Esophagus muscularis mucosa (tissue), 4 donors: ENCODE measurements around the gene TANGO2. TPM values are rescaled to one million over a fixed set of nuclear protein-coding genes. Genes with fewer than 3 reads are reported as not detected.

Source experiments
- DNase-seq: peaks from one replicate; pipeline ENCODE4 v3.0.0-alpha.2; 2017; ENCODE audit errors: extremely low spot score
- H3K27ac ChIP-seq, 4 donors: fragments of 200-600 bp; sonication (generic); replicated peaks in 1 of 4; 1 replicate in 3 of 4; 2 replicates in 1 of 4; pipeline ENCODE4 v1.5.1; 2016 to 2019; ENCODE audit warnings: mild to moderate bottlenecking in 1 of 4
- H3K27me3 ChIP-seq, 4 donors: fragments of 200-600 bp; sonication (generic); one replicate each; pipeline versions ENCODE4 v1.5.1 to v1.6.0; 2016 to 2019
- H3K36me3 ChIP-seq, 4 donors: fragments of 200-600 bp; sonication (generic); one replicate each; pipeline ENCODE4 v1.5.1; 2016 to 2019
- H3K4me1 ChIP-seq, 4 donors: fragments of 200-600 bp; sonication (generic); one replicate each; pipeline ENCODE4 v1.5.1; 2016 to 2019
- H3K4me3 ChIP-seq, 4 donors: fragments of 200-600 bp; sonication (generic); 1 replicate in 2 of 4; 2 replicates in 2 of 4; pipeline ENCODE4 v1.5.1; 2016 to 2019; ENCODE audit warnings: mild to moderate bottlenecking in 4 of 4, moderate library complexity in 1 of 4
- H3K9me3 ChIP-seq, 4 donors: fragments of 200-600 bp; sonication (generic); 1 replicate in 3 of 4; 2 replicates in 1 of 4; pipeline ENCODE4 v1.5.1; 2016 to 2019
- EP300 ChIP-seq: sonication (generic); formaldehyde crosslinking; IDR thresholded peaks from one replicate; pipeline ENCODE4 v1.6.1; 2017; ENCODE audit warnings: antibody characterized with exemption
- POLR2A ChIP-seq: fragments of 450-650 bp; IDR thresholded peaks from one replicate; pipeline ENCODE4 v1.6.1; 2017; ENCODE audit warnings: antibody characterized with exemption, moderate library complexity, mild to moderate bottlenecking, low read depth
- POLR2AphosphoS5 ChIP-seq, 2 donors: sonication (generic); formaldehyde crosslinking; IDR thresholded peaks; one replicate each; pipeline ENCODE4 v1.6.1; 2017; ENCODE audit warnings: antibody characterized with exemption in 2 of 2
- WGBS: methylation state at CpG from one replicate; pipeline ENCODE4 v1.1.5; 2018; 5-methylcytosine and 5-hydroxymethylcytosine counted together
- intact Hi-C: fragments of 100-400 bp; cut with DNase I; formaldehyde crosslinking; loops from one replicate; pipeline ENCODE4 v1.15.1; 2023
- total RNA-seq, 4 donors: library from RNA; depleted of rRNA; stranded (reverse); fragments of >200 nt; gene quantifications; one replicate each; pipeline versions ENCODE4 v1.1.0 to v1.2.1, GENCODE V29; 2016
- TF ChIP-seq, protein P1 (sequence below), 3 experiments: fragments of 200-600 bp in 2 of 3; fragments of 450-650 bp in 1 of 3; sonication (generic) in 2 of 3; IDR thresholded peaks; one replicate each; pipeline ENCODE4 v1.5.1; 2017 to 2019; ENCODE audit warnings: antibody characterized with exemption in 3 of 3, mild to moderate bottlenecking in 2 of 3, moderate library complexity in 1 of 3

Gene TANGO2
- total RNA-seq, 4 donors from 2014 or later = 37.1 to 44.4 (median 42.3) TPM

DNA sequence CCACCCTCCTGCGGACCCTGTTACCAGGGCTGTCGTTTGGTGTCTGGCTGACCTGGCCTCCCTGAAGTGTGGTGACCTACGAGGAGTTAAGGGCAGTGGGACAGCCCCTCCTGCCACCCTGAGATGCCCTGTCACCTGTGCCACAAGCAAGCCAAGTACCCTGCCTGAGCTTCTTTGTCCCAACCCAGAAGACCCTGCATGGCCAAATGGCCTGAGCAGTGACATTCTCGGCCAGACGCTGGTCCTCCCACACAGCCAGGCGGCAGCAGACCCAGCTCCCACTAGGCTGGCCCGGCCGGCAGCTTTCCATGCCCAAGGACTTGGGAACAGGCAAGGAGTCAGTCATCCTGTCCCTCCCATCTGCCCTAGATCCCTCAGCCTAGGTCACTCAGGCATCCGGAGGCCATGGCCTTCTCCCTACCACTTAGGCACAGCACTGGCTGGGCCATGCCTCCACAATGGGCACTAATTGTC, 11.9 kb upstream of the TANGO2 start:
- intact Hi-C loops = no loop called here
- no peaks in the 10 kb centered on the region for H3K36me3 ChIP-seq
- no peak for DNase-seq
- H3K4me1 ChIP-seq = peaks cover 7 to 19% (median 10%) of the 10 kb centered on the region in 4 donors
- no peaks in the 10 kb centered on the region for H3K9me3 ChIP-seq
- no peak for TF ChIP-seq POLR2AphosphoS5 (IDR thresholded peaks at IDR 0.05)
- no peak for TF ChIP-seq POLR2A
- TF ChIP-seq, protein P1, sequence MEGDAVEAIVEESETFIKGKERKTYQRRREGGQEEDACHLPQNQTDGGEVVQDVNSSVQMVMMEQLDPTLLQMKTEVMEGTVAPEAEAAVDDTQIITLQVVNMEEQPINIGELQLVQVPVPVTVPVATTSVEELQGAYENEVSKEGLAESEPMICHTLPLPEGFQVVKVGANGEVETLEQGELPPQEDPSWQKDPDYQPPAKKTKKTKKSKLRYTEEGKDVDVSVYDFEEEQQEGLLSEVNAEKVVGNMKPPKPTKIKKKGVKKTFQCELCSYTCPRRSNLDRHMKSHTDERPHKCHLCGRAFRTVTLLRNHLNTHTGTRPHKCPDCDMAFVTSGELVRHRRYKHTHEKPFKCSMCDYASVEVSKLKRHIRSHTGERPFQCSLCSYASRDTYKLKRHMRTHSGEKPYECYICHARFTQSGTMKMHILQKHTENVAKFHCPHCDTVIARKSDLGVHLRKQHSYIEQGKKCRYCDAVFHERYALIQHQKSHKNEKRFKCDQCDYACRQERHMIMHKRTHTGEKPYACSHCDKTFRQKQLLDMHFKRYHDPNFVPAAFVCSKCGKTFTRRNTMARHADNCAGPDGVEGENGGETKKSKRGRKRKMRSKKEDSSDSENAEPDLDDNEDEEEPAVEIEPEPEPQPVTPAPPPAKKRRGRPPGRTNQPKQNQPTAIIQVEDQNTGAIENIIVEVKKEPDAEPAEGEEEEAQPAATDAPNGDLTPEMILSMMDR (IDR thresholded peaks at IDR 0.05) = no peak
- no peak for TF ChIP-seq EP300
- no peak overlapping the region for H3K4me3 ChIP-seq
- no peaks in the 10 kb centered on the region for H3K27me3 ChIP-seq
- no peak overlapping the region for H3K27ac ChIP-seq
- 94% methylated on average over 5 of the region's 9 CpGs for WGBS

DNA sequence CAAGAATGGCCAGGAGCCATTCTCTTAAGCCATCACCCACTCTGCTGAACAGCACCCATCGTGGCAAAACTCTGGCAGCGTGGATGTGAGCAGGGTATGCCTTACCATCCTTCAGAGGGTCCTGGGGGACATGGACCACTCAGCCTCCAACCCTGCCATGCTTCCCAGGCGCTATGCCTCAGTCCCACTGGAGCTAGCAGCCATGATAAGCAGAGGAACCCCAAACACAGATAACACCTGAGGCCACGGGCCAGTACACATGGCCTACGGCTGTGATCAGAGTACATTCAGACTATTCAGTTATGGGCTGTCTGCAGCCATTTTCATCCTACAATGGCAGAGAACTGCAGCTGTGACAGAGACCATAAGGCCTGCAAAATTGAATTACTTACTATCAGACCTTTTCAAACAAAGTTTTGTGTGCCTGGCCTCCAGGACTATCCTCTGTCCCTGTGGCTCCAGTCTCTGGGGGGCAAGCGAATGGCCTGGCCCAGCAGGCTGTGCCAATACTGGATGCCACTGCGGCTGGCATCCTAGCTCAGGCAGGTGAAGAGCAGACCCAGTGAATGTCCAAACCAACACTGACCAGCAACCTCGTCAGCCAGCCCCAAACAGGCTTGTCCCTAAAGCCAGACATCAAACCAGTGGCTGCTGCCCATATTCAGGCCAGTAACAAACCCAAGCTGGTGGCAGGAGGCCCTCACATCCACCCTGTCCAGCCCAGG, 11.2 kb upstream of the TANGO2 start:
- TF ChIP-seq POLR2AphosphoS5 (IDR thresholded peaks at IDR 0.05) (no peak), EP300 (no peak), POLR2A (no peak)
- TF ChIP-seq, protein P1 (IDR thresholded peaks at IDR 0.05) = no peak
- Histone ChIP-seq H3K4me3 (no peak overlapping the region), H3K36me3 (no peaks in the 10 kb centered on the region), H3K4me1 (peaks cover 7 to 26% (median 13%) of the 10 kb centered on the region in 4 donors), H3K27ac (no peak overlapping the region), H3K27me3 (no peaks in the 10 kb centered on the region), H3K9me3 (no peaks in the 10 kb centered on the region)
- intact Hi-C loops = no loop called here
- WGBS = 95% methylated on average over 7 of the region's 8 CpGs
- no peak for DNase-seq

DNA sequence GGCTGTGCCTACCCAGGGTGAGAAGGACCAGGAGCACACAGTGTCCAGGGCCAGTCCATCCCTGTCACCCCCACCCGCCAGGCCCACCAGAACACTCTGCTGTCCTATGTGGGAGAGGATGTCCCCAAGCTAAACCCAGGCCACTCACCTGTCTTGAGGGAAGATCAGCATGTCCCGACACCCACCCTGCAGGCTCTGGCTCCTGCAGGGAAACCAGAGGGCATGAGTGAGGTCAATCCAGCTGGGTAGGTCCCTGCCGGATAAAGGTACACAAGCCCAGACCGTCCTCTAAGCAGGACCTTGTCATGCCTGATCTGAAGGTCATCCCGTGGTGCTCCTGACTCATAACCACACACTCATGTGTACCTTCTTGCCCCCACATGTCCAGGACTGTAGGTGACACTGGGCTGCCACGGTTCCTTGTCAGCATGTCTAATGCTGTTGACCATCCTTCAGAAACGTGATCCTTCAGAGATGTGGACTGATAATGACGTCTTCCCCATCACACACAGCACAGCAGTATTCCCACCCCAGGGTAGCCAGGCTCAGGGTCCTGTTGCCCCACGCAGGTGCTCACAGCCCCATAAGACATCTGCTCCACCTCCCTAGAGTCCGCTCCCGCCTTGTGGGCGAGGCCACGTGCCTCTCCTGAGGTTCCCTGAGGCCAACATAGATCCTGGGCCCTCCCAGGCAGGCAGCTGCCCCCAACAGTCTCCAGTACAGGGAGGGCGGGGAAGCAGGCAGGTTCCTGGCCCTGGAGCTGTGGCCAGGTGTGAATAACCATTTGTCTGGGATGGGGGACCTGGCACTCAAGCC, 10.4 kb upstream of the TANGO2 start:
- no peak overlapping the region for H3K27ac ChIP-seq
- intact Hi-C loops = no loop called here
- TF ChIP-seq POLR2A (no peak), EP300 (no peak), POLR2AphosphoS5 (IDR thresholded peaks at IDR 0.05) (no peak)
- TF ChIP-seq, protein P1 (IDR thresholded peaks at IDR 0.05) = no peak
- peaks cover 9 to 34% (median 17%) of the 10 kb centered on the region in 4 donors for H3K4me1 ChIP-seq
- DNase-seq = no peak
- no peaks in the 10 kb centered on the region for H3K9me3 ChIP-seq
- no peaks in the 10 kb centered on the region for H3K27me3 ChIP-seq
- H3K36me3 ChIP-seq = no peaks in the 10 kb centered on the region
- WGBS = 87% methylated on average over 10 of the region's 14 CpGs
- no peak overlapping the region for H3K4me3 ChIP-seq

DNA sequence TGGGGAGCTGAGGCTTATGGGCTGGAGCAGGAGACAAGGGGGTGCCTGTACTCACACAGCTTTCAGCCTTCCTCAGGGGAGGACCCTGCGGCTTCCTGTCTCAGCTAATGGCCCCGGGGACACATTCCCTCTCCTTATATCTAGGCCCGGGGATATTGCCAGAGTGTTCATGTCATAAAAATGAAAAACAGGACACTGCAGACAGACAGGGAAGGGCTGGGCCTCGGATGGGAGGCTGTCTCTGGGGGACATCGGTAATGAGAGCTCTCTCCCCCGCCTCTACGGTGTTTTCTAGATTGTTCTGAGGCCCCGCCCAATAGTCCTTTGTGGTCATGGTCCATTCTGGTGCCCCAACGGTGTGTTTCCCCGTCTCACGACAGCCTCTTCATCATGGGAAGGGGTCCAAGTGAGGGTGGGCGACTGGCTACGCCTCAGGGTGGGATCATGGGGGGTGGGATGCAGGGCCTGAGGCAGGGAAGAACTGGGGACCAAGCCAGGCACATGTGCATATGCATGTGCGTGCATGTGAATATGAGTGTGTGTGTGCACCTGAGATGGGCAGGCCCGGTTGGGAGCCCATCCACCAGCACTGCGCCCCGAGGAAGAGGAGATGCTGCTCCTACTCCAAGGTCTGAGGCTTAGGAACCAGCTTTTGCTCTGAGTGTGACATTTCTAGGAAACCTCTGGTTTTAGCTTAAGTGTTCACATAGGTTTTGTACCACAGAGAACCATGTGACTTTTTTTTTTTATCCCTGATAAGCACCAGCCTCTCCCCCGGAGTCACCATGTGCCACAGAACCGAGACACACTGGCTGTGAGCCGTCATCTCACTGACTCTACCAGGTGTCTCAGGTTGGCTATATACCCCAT, 9.6 kb upstream of the TANGO2 start:
- H3K9me3 ChIP-seq = no peaks in the 10 kb centered on the region
- no peaks in the 10 kb centered on the region for H3K27me3 ChIP-seq
- H3K27ac ChIP-seq = no peak overlapping the region
- H3K4me1 ChIP-seq = peaks cover 15 to 41% (median 25%) of the 10 kb centered on the region in 4 donors
- WGBS = 82% methylated on average over 19 of the region's 20 CpGs
- intact Hi-C loops = no loop called here
- TF ChIP-seq, protein P1 (IDR thresholded peaks at IDR 0.05) = no peak
- TF ChIP-seq EP300 = no peak
- TF ChIP-seq POLR2A = no peak
- no peak for TF ChIP-seq POLR2AphosphoS5 (IDR thresholded peaks at IDR 0.05)
- H3K4me3 ChIP-seq = no peak overlapping the region
- no peak for DNase-seq
- H3K36me3 ChIP-seq = no peaks in the 10 kb centered on the region
